NCI-H226 (cell line): Measurements from ENCODE around the gene APAF1.
A peak's percentile ranks its signal among the peaks of the same experiment; 100 is the strongest.
"Not testable (repeated sequence)": the region's sequence is repeated elsewhere in the genome, so short reads cannot be mapped to it uniquely, and the experiment has no call there.

ENCODE experiments used
- DNase-seq: peaks from one replicate; pipeline ENCODE4 v3.0.0-alpha.2; 2015

APAF1 gene

GRCh38 chr12:98725476-98726247 lies 80.6 kb downstream of the APAF1 start:
- DNase-seq, result peak; percentile 42

GRCh38 chr12:98727196-98727595 lies 82.1 kb downstream of the APAF1 start:
- no peak for DNase-seq

GRCh38 chr12:98730412-98730811 lies 85.3 kb downstream of the APAF1 start:
- no peak for DNase-seq

GRCh38 chr12:98733667-98734350 lies 88.7 kb downstream of the APAF1 start:
- no peak for DNase-seq

- no peak for DNase-seq
Observed at GRCh38 chr12:98735821-98736220, 90.7 kb downstream of the APAF1 start.

- DNase-seq, result no peak
Observed at GRCh38 chr12:98736352-98737321, 91.5 kb downstream of the APAF1 start.

GRCh38 chr12:98737322-98737712 lies 92.2 kb downstream of the APAF1 start:
- no peak for DNase-seq

GRCh38 chr12:98738002-98738401 lies 92.9 kb downstream of the APAF1 start:
- DNase-seq, result no peak

GRCh38 chr12:98738539-98738938 lies 93.4 kb downstream of the APAF1 start:
- no peak for DNase-seq

GRCh38 chr12:98740751-98741150 lies 95.7 kb downstream of the APAF1 start:
- DNase-seq, result no peak

GRCh38 chr12:98741196-98741555 lies 96.1 kb downstream of the APAF1 start:
- DNase-seq, result no peak

GRCh38 chr12:98741556-98742265 lies 96.6 kb downstream of the APAF1 start:
- no peak for DNase-seq

GRCh38 chr12:98743362-98743953 lies 98.4 kb downstream of the APAF1 start:
- DNase-seq, result no peak

GRCh38 chr12:98744680-98745079 lies 99.6 kb downstream of the APAF1 start:
- DNase-seq, result no peak

GRCh38 chr12:98745578-98746391 lies 100.7 kb downstream of the APAF1 start:
- no peak for DNase-seq

- no peak for DNase-seq
Observed at GRCh38 chr12:98748463-98748862, 103.4 kb downstream of the APAF1 start.

GRCh38 chr12:98750511-98750910 lies 105.4 kb downstream of the APAF1 start:
- no peak for DNase-seq

GRCh38 chr12:98751580-98752115 lies 106.6 kb downstream of the APAF1 start:
- no peak for DNase-seq

- no peak for DNase-seq
Observed at GRCh38 chr12:98752726-98753125, 107.6 kb downstream of the APAF1 start.

- peak; percentile 22 for DNase-seq
Observed at GRCh38 chr12:98754095-98754494, 109.0 kb downstream of the APAF1 start.

- not testable (repeated sequence) for DNase-seq
Observed at GRCh38 chr12:98755855-98756254, 110.8 kb downstream of the APAF1 start.
